Measurements from ENCODE around the gene DUOXA2. TPM values are rescaled to one million over a fixed set of nuclear protein-coding genes. Genes with fewer than 3 reads are reported as not detected.

Gene DUOXA2
- total and polyA plus RNA-seq, 4 donors: 0.48 to 0.98 (median 0.98) TPM; not detected in 1

DNA sequence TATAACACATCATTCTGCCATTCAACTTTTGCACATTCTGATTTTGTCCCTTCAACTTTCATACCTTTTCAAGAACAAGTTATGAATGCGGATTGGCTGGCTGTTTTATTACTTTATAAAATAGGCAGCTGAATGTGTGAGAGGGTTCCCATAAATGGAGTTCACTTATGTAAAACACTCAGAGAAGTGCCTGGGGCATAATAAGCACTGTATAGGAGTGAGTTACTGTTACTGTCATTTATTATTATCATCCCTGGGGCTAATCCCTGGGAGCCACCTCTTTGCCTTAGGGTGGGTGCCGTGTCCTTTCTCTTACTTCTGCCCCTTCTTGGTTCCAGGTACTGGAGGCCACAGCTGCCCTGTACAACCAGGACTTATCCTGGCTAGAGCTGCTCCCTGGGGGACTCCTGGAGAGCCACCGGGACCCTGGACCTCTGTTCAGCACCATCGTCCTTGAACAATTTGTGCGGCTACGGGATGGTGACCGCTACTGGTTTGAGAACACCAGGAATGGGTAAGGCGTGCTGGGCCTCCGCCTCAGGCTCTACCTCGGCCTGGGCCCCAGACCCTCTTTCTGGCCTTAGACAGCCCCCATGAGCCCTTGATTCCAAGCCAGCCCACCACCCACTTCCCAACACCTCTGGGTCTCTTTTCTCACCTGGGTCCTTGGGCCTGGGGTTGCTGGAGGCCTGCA, 26.6 kb downstream of the DUOXA2 start:
- Histone ChIP-seq H3K27ac (ENCODE audit: low read depth in 1 of 2, low read length in 1 of 2) (no peak overlapping the region), H3K36me3 (ENCODE audit: control insufficient read depth in 4 of 4, insufficient read depth in 4 of 4, low read length in 4 of 4) (peaks cover 0 to 7% (median 0%) of the 10 kb centered on the region in 4 donors), H3K4me1 (ENCODE audit: control insufficient read depth in 5 of 5, insufficient read depth in 5 of 5, low read length in 5 of 5) (peaks cover 0 to 8% (median 0%) of the 10 kb centered on the region in 5 donors), H3K9ac (ENCODE audit: insufficient read depth in 1 of 2, low read length in 2 of 2) (no peak overlapping the region), H3K9me3 (ENCODE audit: control insufficient read depth in 4 of 4, insufficient read depth in 3 of 4, low read length in 3 of 4) (peaks cover 0 to 4% (median 0%) of the 10 kb centered on the region in 4 donors), H3K27me3 (ENCODE audit: control insufficient read depth in 3 of 3, insufficient read depth in 3 of 3, low read length in 2 of 3) (peaks cover 0 to 18% (median 15%) of the 10 kb centered on the region in 3 donors), H3K4me3 (no peak overlapping the region)
- TF ChIP-seq, protein P1, sequence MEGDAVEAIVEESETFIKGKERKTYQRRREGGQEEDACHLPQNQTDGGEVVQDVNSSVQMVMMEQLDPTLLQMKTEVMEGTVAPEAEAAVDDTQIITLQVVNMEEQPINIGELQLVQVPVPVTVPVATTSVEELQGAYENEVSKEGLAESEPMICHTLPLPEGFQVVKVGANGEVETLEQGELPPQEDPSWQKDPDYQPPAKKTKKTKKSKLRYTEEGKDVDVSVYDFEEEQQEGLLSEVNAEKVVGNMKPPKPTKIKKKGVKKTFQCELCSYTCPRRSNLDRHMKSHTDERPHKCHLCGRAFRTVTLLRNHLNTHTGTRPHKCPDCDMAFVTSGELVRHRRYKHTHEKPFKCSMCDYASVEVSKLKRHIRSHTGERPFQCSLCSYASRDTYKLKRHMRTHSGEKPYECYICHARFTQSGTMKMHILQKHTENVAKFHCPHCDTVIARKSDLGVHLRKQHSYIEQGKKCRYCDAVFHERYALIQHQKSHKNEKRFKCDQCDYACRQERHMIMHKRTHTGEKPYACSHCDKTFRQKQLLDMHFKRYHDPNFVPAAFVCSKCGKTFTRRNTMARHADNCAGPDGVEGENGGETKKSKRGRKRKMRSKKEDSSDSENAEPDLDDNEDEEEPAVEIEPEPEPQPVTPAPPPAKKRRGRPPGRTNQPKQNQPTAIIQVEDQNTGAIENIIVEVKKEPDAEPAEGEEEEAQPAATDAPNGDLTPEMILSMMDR (IDR thresholded peaks at IDR 0.05; ENCODE audit: control extremely low read depth, extremely low read depth): no peak
- WGBS, 2 donors: 95 to 98% methylated on average over 10 of the region's 10 CpGs
- no peak for ATAC-seq (ENCODE audit: insufficient read depth, low FRiP score)
- DNase-seq: no peak

DNA sequence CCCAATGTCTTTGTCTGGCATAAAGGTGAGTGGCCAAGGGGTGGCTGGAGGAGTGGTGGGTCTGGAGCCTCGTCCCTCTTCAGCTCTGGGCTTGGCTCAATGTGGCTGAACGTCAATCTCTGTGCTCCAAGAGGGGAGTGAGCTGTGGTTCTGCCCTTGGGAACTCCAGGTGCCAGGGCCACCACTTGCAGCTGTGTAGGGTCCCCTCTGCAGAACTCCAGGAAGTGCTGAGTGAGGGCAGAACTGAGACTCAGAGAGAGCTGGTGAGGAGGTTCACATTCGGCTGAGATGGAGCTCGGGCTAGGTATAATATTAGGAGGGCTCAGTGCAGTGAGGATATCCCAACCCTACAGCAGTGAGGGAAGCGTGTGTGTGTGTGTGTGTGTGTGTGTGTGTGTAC, 27.3 kb downstream of the DUOXA2 start:
- Histone ChIP-seq H3K9me3 (ENCODE audit: control insufficient read depth in 4 of 4, insufficient read depth in 3 of 4, low read length in 3 of 4) (peaks cover 0 to 4% (median 0%) of the 10 kb centered on the region in 4 donors), H3K36me3 (ENCODE audit: control insufficient read depth in 4 of 4, insufficient read depth in 4 of 4, low read length in 4 of 4) (peaks cover 0 to 7% (median 0%) of the 10 kb centered on the region in 4 donors), H3K4me1 (ENCODE audit: control insufficient read depth in 5 of 5, insufficient read depth in 5 of 5, low read length in 5 of 5) (peaks cover 0 to 8% (median 0%) of the 10 kb centered on the region in 5 donors), H3K27me3 (ENCODE audit: control insufficient read depth in 3 of 3, insufficient read depth in 3 of 3, low read length in 2 of 3) (peaks cover 0 to 13% (median 12%) of the 10 kb centered on the region in 3 donors), H3K27ac (ENCODE audit: low read depth in 1 of 2, low read length in 1 of 2) (no peak overlapping the region), H3K4me3 (no peak overlapping the region), H3K9ac (ENCODE audit: insufficient read depth in 1 of 2, low read length in 2 of 2) (no peak overlapping the region)
- WGBS, 2 donors: 82 to 90% methylated on average over 5 of the region's 5 CpGs
- ATAC-seq (ENCODE audit: insufficient read depth, low FRiP score) (no peak), DNase-seq (no peak)
- TF ChIP-seq, protein P1 (IDR thresholded peaks at IDR 0.05; ENCODE audit: control extremely low read depth, extremely low read depth): no peak

DNA sequence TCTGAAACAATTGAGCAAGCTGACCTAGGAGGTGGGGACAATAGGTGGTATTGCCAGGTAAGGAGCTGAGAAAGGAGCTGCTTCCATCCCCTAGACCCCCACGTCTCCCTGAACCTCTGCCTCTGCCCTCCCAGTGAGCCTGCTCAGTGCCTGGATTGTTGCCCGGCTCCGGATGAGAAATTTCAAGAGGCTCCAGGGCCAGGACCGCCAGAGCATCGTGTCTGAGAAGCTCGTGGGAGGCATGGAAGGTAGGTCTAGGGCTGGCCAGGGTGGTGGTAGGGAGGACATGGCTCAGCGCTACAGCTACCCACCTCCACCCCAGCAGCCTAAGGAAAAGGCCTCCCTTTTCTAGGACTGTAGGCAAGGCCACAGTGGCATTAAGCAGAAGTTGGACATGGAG, 28.9 kb downstream of the DUOXA2 start:
- Histone ChIP-seq H3K27ac (ENCODE audit: low read depth in 1 of 2, low read length in 1 of 2) (no peak overlapping the region), H3K9me3 (ENCODE audit: control insufficient read depth in 4 of 4, insufficient read depth in 3 of 4, low read length in 3 of 4) (no peaks in the 10 kb centered on the region), H3K4me1 (ENCODE audit: control insufficient read depth in 5 of 5, insufficient read depth in 5 of 5, low read length in 5 of 5) (peaks cover 0 to 11% (median 0%) of the 10 kb centered on the region in 5 donors), H3K27me3 (ENCODE audit: control insufficient read depth in 3 of 3, insufficient read depth in 3 of 3, low read length in 2 of 3) (peaks cover 0 to 3% (median under 1%) of the 10 kb centered on the region in 3 donors), H3K9ac (ENCODE audit: insufficient read depth in 1 of 2, low read length in 2 of 2) (no peak overlapping the region), H3K36me3 (ENCODE audit: control insufficient read depth in 4 of 4, insufficient read depth in 4 of 4, low read length in 4 of 4) (peaks cover 0 to 10% (median 0%) of the 10 kb centered on the region in 4 donors), H3K4me3 (no peak overlapping the region)
- 83 to 87% methylated on average over 7 of the region's 7 CpGs for WGBS, 2 donors
- TF ChIP-seq, protein P1 (IDR thresholded peaks at IDR 0.05; ENCODE audit: control extremely low read depth, extremely low read depth): no peak
- DNase-seq: no peak
- no peak for ATAC-seq (ENCODE audit: insufficient read depth, low FRiP score)
